NCI-H345 treated with DMSO at 0.1 percent for 48 hours (cell line): ENCODE data around the gene CCDC92.

Experiments
- DNase-seq: peaks from one replicate; lab custom pipeline; 2025; ENCODE audit not compliant: unreplicated experiment; lab: John Stamatoyannopoulos, UW

The CCDC92 gene

DNA sequence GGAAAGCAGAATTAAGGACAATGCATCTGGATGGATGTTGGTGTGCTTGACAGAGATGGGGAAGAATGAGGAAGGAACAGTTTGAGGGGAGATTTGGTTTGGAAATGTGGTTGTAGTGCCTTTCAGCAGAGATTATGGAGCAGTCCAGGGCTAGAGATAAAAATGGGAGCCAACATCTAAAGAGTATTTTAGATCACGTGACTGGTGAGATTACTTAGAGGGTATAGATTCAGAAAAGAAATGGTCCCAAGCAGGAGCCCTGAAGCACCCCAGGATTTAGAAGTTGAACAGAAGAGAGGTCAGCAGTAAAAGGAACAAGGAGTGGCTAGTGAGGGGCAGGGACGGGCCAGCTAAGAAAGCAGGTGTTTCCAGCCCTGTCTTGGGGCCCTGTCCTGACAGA lies 30.0 kb upstream of the CCDC92 start:
- no peak for DNase-seq

DNA sequence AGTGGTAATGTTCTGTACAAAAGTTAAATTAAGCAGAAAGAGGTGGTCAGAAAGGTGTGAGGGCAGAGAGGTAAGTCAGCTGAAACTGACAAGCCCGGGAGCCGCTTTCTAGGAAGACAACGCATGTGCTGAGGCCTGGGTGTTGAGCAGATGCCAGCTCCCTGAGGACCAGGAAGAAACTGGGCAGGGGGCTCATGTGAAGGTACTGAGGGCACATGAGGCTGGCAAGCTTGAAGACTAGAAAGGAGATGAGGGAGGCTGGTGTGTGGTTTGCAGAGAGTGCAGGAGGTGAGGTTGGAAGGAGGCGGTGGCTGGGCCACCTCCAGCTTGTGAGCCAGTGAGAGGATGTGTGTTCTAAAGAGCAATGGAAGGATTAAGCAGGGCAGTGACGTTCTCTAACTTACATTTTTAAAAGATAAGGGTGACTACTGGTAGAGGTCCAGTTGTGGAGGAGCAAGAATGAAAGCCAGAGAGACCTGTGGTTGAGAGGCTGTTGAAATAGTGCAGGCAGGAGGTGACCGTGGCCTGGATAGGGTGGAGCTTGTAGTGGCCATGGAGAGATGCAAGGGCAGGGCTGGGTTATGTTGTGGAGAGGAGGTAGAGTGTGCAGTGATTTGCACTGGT lies 29.5 kb upstream of the CCDC92 start:
- DNase-seq, result no peak

DNA sequence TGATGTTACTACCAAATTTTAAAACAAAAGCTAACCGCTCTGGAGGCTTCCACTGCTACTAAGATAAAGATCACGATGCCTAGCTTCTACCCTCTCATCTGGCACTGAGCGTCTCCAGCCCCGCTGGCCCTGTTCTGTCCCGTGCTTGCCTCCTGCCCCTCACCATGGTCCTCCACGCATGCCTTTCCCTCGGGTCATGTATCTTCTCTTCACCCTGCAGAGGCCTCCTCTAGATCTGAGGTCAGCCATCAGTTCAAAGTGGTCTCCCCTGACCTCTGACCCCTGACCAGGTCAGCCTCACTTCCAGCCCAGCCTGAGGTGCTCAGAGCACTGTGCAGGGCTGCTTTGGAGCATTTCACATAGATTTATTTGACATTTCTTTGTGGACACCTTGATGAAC lies 28.7 kb upstream of the CCDC92 start:
- no peak for DNase-seq

DNA sequence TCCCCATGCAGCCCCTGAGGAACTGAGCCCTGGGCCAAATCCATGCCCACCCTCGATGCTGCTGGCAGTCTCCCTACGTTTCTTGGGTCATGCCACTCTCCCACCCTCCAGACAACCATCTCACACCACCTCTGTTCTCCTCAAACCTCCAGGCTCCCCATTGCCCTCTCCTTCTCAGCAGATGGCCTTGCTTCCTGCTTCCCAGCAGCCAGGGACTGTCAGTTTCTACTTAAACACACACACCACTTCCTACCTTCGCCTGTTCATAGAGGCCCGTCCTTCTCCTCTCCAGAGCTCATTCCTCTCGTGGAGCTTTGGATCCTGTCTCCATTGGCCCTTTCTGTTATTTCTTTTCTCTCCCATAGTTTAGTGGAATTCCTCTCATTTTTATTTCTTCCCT lies 27.5 kb upstream of the CCDC92 start:
- DNase-seq, result no peak

DNA sequence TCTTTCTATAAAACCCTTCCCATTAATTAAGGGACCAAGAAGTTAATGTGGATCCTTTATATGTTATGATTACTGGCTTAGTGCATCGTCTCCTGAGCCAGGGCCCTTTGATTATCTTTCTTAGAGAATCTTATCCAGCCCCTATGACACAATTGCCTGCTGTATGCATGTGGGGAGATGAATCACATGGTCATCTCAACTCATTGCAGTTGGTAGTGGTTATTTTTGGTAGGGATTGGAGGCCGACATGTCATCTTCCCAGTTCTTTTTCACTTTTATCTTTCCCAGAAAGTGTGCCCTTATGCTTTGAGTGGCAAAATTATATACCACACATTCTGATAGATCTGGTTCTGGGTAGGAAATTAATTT lies 26.3 kb upstream of the CCDC92 start:
- DNase-seq, result no peak

DNA sequence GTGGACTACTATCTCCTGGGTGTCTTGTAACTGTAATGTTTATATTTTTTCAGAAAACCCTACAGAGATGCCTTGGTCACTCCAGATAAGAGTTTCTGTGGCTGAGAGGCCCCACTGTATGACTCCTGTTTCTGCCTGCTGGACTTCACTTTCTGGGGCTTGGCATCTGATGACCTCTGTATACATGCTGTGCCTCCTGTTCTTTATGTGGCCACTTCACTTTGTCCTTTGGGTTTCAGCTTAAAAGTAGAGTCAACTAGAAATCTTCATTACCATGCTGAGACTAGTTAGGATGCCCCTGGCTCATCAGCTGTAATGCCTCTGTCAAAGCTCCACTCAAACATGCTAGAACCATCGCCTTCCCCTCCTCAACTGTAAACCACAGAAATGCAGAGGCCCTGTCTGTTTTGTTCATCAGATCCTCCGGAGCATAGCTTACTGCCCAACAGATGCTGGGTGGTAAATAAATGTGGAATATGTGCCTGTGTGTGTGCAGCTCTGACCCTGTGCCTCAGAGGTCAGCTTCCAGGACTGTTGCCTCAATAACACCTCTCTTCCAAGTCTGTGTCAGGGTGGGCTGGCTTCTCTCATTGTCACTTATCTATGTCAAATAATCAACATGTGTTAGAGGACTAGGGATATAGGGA lies 25.8 kb upstream of the CCDC92 start:
- no peak for DNase-seq

DNA sequence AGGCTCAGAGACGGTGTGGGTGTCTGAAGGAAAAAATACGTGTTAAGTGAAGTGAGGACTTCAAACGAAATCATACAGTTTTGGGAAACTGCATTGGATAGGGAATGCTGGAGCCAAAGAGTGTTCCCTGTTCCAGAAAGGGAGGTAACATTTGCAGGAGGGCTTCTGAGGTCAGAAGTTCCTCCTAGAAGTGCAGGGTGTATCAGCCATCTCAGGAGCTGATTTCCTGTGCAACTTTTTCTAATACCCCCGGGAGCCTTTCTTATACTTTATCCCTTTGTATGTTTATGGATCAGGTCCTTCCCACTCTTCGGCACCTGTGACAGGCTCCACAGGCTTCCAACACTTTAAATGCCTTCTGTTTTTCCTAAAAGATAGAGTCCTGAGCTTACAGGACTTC lies 25.3 kb upstream of the CCDC92 start:
- DNase-seq, result no peak

DNA sequence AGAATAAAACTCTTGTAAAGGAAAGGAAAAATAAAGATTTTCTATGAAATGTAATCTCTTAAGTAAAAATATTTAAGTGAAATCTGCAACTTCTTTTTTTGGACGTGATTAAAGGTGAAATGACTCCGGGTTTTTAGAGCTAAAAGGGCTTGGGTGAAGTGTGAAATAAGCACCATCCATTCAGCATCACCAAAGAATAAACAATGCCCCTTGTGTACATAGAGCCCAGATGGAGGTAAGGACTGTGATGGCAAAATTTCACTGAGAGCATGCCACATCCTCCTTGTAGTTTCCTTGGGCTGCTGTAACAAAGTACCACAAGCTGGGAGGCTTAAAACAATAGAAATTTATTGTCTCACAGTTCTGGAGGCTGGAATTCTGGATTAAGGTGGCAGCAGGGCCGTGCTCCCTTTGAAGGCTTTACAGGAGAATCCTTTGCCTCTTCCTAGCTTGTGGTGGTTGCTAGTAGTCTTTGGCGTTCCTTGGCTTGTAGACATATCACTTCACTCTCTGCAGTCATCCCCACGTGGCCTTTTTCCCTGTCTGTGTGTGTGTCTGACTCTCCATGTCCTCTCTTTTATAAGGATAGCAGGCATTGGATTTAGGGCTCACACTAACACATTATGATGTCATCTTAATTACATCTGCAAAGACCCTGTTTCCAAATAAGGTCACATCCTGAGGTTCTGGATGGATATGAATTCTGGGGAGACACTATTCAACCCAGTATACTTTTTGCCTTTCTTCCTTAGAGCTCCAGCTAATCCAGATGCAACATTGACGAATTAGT lies 24.6 kb upstream of the CCDC92 start:
- no peak for DNase-seq

DNA sequence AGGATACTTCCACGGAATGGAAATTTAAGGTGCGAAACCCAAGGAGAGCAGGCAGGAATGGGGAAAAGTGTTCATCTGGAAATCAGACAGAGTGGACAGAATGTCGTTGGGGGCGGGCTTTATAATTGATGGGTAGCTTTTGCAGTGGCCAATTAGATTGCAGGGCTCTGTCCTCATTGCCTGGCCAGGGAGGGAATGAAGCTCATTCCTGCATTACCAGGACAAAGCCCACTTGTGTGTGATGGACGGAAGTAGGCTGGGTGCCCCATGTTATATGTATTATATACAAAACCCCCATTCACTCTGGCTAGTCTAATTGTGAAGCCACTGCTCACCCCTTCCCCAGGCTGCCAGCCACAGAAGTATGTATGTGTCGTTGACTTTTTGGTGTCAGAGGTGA lies 23.9 kb upstream of the CCDC92 start:
- DNase-seq, result no peak

DNA sequence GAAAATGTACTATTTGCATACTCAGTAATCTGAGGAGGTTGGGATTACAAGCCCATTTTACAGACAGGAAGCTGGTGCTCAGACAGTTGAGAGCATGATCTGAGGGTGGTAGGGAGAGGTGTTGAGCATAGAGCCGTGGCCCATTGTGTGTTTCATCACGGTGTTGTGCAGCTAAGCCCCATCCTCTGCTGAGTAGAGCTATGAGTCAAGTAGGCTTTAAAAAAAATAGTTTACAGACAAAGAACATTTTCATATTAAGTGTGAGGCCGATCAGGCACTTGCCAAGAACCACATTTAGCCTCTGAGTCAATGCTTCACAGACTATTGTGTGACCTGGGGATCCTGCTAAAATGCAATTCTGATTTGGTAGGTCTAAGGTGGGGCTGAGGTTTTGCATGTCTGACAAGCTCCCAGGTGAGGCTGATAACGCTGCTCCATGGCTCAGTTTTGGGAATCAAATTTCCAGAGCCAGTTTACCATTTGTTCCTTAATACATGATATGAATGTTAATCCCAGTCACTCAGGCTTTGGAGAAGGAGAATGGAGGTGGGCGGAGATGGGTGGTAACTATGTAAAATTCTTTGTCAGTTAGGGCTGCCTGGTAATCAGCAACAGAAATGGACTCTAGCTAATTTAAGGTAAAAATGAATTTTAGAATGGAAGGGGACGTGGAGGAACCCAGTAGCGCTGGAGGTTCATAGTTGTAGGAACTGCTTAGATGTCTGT lies 22.6 kb upstream of the CCDC92 start:
- DNase-seq, result no peak

DNA sequence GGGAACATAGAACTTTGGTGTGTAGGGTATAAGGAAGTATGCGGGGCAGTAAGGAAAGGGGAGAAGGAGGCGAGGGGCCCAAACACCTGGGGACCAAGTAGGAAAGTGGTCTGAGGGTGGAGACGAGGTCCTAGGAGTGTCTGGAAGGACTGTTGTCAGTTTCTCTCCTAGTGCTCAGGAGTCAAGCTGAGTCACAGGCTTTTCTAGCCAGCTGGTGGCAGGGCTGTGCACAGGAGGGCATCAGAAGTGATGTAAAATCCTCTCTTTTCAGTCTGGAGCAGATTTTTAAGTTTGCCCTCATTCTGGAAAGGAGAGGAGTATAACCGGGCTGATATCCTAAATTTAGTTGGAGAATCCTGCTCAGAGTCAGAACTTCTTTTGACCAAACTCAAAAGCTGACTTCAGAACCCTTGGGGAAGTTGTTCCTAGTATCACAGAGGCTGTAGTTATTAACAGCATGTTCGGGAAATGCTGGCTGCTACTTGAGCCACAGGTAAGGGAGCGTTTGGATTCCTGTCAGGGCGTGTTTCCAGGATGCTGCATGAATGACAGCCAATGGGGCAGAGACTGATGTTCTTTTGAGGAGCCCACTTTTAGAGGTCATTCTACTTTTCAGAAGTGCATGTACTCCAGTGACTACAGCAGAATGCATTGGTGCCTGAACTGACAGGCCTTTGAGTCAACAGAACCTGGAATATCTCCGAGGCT lies 19.6 kb upstream of the CCDC92 start:
- DNase-seq, result no peak

DNA sequence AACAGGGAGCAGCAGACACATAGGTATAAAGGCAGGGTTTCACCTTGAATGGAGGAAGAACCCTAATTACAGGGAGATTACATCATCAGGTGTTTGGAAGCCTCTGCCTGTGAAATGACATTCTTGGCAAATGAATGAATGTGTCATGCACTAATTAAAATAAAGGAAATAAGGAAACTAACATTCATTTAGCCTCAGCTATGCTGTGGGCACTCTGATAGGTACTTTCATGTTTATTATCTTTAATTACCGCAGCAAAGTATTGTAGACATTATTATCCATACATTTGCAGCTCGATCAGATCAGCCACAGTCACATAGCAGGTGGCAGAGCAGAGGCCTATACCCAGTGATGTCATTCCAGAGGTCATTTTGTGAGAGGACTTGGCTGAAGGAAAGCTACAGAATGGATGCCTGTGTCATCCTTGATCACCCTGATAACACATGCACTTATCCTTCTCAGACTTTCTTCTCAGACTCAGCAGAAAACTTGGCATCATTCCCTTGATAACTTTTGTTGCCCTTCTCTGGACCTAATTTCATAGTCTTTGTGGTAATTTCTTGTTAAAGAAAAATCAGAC lies 18.8 kb upstream of the CCDC92 start:
- DNase-seq, result no peak

DNA sequence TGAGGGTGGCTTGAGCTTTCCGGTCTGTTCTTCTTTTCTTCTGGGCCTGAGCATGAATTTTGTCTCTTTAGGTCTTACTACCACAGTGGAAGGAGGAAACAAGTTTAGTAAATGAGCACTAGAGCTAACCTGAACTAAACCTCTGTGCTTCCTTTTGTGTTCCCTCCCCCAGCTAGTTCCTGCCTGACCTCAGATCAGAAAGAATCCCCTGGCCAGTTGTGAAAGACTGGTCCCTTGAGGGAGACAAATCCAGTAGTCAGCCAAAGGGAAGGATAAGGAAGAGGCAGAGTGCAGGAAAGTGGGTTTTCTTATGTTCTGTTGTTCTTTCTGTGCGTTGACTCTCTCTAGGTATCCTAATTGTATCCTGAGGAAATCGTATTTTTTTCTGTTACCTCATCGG lies 17.9 kb upstream of the CCDC92 start:
- no peak for DNase-seq

DNA sequence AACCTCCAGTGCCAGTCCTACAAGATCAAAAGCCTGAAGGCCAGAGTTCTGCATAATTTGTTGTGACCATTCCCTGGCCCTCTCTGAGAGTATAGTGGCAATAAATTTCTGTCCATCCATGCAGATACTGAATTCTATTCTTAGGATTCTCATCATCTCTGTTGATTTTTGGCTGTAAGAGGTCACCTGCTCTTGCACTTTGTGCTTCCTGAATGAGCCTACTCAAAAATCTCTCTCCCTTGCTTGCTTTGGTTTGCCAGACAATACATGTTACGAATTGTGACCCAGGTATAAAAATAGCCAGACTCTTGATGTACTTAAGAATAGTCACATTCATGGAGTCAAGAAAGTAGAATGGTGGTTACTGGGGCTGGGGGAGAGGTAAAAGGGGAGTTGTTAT lies 17.1 kb upstream of the CCDC92 start:
- no peak for DNase-seq

DNA sequence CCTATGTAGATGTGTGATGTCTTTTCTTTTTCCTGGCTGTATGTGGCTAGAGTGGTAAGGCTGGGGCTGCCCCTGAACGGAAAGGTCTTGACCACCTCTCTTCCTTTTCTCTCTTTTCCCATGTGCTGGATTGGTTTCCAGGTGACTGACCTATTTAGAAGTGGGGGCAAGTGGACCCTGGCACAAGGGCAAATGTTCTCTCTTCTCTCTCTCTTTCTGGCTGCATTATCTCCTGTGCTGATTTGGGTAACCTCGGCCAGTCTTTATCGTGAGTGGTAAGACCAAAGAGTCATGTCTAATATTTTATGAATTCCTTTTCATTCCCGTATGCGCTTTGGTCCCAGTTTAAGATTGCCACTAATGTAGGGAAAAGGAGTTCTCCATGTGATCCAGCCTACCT lies 16.5 kb upstream of the CCDC92 start:
- no peak for DNase-seq

DNA sequence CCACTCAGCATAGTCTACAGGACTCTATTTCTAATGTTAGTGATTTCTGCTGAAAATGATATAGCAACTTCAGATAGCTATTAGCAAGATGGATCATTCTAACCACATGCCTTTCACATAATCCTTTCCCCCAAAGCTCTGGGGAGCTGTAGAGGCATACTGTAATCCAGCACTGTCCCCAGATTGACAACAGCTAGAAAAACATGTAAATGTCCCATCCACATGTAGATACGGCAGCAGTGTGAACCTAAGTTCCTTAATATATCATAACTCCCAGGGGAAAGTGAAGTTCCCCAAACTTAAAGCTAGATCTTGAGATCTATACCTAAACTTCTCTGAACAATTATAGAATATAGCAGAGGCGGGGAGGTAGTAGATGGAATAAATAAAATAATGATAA lies 14.4 kb upstream of the CCDC92 start:
- DNase-seq, result no peak

DNA sequence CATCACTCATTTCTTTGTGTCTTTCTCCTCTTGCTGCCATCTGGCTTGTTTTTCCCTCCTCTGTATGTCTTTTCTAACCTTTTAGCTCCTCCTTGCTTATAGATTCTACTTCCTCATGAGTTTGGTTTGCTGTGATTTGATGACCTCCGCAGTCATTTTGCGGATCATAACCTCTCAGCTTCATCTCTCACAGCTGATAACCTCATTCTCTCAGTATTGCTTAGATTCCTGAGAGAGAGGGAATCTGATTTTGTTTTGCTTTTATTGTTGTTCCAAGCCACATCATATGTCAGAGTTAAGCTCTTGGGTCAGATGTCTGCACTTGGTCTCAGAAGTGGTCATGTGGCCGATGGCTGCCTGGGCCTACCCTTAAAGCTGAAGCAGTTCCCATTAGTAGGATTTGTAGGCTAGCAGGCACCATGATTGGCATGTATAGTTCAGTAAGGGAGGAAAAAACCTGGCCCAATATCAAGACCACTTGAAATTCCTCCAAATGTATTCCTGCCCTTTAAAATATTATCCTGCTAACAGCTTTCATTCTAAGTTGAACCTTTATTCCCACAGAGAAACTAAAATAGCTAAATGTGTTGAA lies 13.8 kb upstream of the CCDC92 start:
- DNase-seq, result no peak

DNA sequence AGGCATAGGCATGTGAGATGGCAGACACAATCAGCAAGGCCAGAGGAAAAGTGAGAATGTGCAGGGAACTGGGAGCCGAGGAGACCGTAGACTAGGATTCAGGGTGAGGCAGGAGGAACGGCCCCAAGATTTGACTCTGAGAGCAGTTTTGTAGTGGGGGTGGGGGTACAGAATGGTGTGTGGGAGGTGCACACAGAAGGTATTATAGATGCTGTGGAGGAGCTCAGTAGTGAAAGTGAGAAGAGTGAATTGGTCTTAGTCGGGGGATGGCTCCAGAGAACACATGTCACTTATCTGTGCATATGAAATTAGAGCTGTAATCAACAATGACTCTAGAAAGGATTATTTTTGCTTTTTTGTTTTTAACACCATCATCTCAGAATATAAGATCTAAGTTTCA lies 12.3 kb upstream of the CCDC92 start:
- DNase-seq, result no peak

DNA sequence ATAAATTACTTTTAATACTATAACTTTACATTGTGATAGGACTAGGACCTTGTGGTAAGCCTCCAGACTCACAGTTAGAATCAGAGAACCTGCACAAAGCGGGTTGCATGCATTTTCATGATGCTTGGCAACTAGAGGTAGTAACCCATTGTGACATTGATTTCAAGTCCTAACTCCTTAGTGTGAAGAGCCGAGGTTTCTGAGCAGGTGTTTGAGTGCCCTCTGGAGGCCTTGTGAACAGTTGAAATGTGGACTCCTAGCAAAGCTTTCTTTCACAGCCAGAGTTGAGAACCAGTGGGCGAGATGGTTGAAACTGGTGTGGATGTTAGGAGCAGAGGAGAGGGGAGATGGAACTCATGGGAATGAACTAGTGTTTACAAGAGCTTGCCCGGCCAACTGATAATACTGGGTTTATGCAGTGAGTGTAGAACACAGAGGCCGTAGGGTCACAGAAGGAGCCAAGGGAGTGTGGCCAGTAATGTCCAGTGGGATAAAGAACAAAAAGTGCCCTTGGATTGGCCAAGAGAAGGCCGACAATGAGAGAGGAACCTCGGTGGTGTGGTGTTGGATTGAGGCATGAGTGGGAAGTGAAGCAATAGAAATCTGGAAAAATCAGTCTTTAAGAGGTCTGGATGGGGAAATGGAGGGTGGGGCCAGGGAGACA lies 11.3 kb upstream of the CCDC92 start:
- peak; percentile 19 for DNase-seq

DNA sequence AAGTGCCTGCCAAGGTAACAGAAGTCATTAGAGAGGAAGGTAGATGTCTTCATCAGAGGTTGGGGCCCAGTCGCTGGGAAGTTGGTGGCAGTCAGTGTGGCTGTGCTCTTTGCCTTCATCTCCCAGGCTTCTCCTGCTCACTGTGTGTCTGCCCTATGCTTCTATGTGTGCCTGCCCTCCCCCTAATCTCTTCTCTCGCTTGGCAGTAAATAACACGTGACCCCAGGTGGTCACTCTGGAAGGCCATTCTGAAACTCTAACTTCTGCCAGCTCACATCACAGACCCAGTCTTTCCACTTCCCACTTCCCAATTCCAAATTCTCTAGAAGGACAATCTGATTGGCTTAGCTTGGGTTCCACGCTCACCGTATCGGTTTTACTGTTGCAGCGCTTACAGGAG lies 9.6 kb upstream of the CCDC92 start:
- DNase-seq, result no peak
